Neural progenitor cell (in vitro differentiated cells): ENCODE results near the gene SLC35G2. TPM values are rescaled to one million over a fixed set of nuclear protein-coding genes. Genes with fewer than 3 reads are reported as not detected.

ENCODE experiments used
- DNase-seq: peaks from one replicate; pipeline ENCODE4 v3.0.0-alpha.2; 2016; ENCODE audit warnings: low spot score
- H2AFZ ChIP-seq: fragments of 200-600 bp; sonication (generic); replicated peaks from 2 replicates; pipeline ENCODE4 v1.6.1; 2016; ENCODE audit warnings: antibody characterized with exemption
- H3F3A ChIP-seq: fragments of 200-600 bp; sonication (generic); 2 replicates; pipeline ENCODE4 v1.6.1; 2016; ENCODE audit warnings: antibody characterized with exemption, low read depth
- H3K27ac ChIP-seq: fragments of 200-600 bp; sonication (generic); 2 replicates; pipeline ENCODE4 v1.5.1; 2016; ENCODE audit warnings: mild to moderate bottlenecking
- H3K27me3 ChIP-seq: fragments of 200-600 bp; sonication (generic); 2 replicates; pipeline ENCODE4 v1.6.1; 2016; ENCODE audit warnings: mild to moderate bottlenecking, moderate library complexity
- H3K36me3 ChIP-seq: fragments of 200-600 bp; sonication (generic); 2 replicates; pipeline ENCODE4 v1.5.1; 2016
- H3K4me1 ChIP-seq: fragments of 200-600 bp; sonication (generic); 2 replicates; pipeline ENCODE4 v1.6.1; 2016; ENCODE audit warnings: mixed run types
- H3K4me2 ChIP-seq: fragments of 200-600 bp; sonication (generic); 2 replicates; pipeline ENCODE4 v1.6.1; 2016
- H3K4me3 ChIP-seq: fragments of 200-600 bp; sonication (generic); 2 replicates; pipeline ENCODE4 v1.5.1; 2016
- H3K79me2 ChIP-seq: fragments of 200-600 bp; sonication (generic); 2 replicates; pipeline ENCODE4 v1.6.1; 2016; ENCODE audit warnings: low read depth
- H3K9ac ChIP-seq: fragments of 200-600 bp; sonication (generic); 2 replicates; pipeline ENCODE4 v1.6.1; 2016
- H3K9me3 ChIP-seq: fragments of 200-600 bp; sonication (generic); 2 replicates; pipeline ENCODE4 v1.5.1; 2016; ENCODE audit warnings: low read depth
- H4K20me1 ChIP-seq: fragments of 200-600 bp; sonication (generic); 2 replicates; pipeline ENCODE4 v1.6.1; 2016; ENCODE audit warnings: low read depth
- H3K27ac Mint-ChIP-seq: 3 replicates; pipeline ENCODE4 v1.8.0; 2021; ENCODE audit warnings: mixed read lengths
- H3K27me3 Mint-ChIP-seq: 2 replicates; pipeline ENCODE4 v1.8.0; 2022; ENCODE audit warnings: low read depth, mild to moderate bottlenecking, inconsistent platforms, moderate library complexity, mixed read lengths; ENCODE audit not compliant: insufficient read depth
- H3K36me3 Mint-ChIP-seq: 3 replicates; pipeline ENCODE4 v1.8.0; 2021; ENCODE audit warnings: mixed read lengths
- H3K4me1 Mint-ChIP-seq: 3 replicates; pipeline ENCODE4 v1.8.0; 2021; ENCODE audit warnings: mixed read lengths
- H3K4me3 Mint-ChIP-seq: 3 replicates; pipeline ENCODE4 v1.8.0; 2021; ENCODE audit warnings: mild to moderate bottlenecking, moderate library complexity, mixed read lengths
- H3K9me3 Mint-ChIP-seq: 3 replicates; pipeline ENCODE4 v1.8.0; 2020; ENCODE audit warnings: mixed read lengths
- EZH2 ChIP-seq: fragments of 200-600 bp; sonication (generic); IDR thresholded peaks from 2 replicates; pipeline ENCODE4 v1.6.1; 2017; ENCODE audit warnings: antibody characterized with exemption, mild to moderate bottlenecking, moderate library complexity
- EZH2phosphoT487 ChIP-seq: fragments of 200-600 bp; sonication (generic); IDR thresholded peaks from 2 replicates; pipeline ENCODE4 v1.6.1; 2017; ENCODE audit warnings: antibody characterized with exemption
- total RNA-seq: library from RNA; depleted of rRNA; stranded (reverse); fragments of >200 nt; gene quantifications from 2 replicates; pipeline ENCODE4 v1.2.3, GENCODE V29; 2015; ENCODE audit warnings: low replicate concordance
- TF ChIP-seq, protein P1 (sequence below): fragments of 200-600 bp; sonication (generic); IDR thresholded peaks from 2 replicates; pipeline ENCODE4 v1.5.1; 2017; ENCODE audit warnings: antibody characterized with exemption, mild to moderate bottlenecking

SLC35G2 gene
- total RNA-seq, 1 donor from 2014 or later, result 1.5 TPM

DNA sequence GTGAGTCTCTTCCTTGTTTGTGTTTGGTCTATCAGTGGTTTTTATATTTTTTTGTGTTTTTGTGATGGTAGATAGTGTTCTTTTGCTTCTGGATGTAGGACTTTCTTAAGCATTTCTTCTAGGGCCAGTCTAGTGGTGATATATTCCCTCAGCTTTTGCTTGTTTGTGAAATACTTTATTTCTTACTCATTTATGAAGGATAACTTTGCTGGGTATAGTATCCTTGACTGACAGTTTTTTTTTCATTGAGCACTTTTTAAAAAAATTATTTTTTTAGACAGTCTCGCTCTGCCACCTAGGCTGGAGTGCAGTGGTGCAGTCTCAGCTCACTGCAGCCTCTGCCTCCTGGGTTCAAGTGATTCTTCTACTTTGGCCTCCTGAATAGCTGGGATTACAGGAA lies 85.0 kb downstream of the SLC35G2 start:
- no peaks in the 10 kb centered on the region for H3K4me1 Mint-ChIP-seq

DNA sequence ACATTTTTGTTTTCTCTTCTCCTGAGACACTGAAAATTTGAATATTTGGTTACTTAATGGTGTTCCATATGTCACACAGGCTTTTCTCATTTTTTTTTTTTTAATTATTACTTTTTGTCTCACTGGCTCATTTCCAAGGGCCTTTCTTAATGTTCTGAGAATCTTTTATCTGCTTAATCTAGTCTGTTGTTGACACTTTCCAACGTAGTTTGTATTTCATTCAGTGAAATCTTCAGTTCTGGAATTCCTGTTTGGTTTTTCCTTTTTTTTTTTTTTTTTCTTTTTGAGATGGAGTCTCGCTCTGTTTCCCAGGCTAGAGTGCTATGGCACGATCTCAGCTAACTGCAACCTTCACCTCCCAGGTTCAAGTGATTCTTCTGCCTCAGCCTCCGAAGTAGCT lies 85.8 kb downstream of the SLC35G2 start:
- no peak overlapping the region for H3K27ac ChIP-seq
- H3K4me2 ChIP-seq, result no peak overlapping the region
- H3F3A ChIP-seq, result peaks cover 3% of the 10 kb centered on the region
- TF ChIP-seq, protein P1, sequence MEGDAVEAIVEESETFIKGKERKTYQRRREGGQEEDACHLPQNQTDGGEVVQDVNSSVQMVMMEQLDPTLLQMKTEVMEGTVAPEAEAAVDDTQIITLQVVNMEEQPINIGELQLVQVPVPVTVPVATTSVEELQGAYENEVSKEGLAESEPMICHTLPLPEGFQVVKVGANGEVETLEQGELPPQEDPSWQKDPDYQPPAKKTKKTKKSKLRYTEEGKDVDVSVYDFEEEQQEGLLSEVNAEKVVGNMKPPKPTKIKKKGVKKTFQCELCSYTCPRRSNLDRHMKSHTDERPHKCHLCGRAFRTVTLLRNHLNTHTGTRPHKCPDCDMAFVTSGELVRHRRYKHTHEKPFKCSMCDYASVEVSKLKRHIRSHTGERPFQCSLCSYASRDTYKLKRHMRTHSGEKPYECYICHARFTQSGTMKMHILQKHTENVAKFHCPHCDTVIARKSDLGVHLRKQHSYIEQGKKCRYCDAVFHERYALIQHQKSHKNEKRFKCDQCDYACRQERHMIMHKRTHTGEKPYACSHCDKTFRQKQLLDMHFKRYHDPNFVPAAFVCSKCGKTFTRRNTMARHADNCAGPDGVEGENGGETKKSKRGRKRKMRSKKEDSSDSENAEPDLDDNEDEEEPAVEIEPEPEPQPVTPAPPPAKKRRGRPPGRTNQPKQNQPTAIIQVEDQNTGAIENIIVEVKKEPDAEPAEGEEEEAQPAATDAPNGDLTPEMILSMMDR, result no peak
- no peak for TF ChIP-seq EZH2
- no peak for TF ChIP-seq EZH2phosphoT487
- peaks cover 22% of the 10 kb centered on the region for H4K20me1 ChIP-seq
- H3K9me3 ChIP-seq, result no peaks in the 10 kb centered on the region
- DNase-seq, result no peak
- no peak overlapping the region for H3K4me3 Mint-ChIP-seq
- H3K9ac ChIP-seq, result no peak overlapping the region
- H3K36me3 Mint-ChIP-seq, result peaks cover 57% of the 10 kb centered on the region
- no peaks in the 10 kb centered on the region for H3K27me3 Mint-ChIP-seq
- H3K27ac Mint-ChIP-seq, result no peak overlapping the region
- H3K79me2 ChIP-seq, result peaks cover 100% of the 10 kb centered on the region
- H3K4me1 Mint-ChIP-seq, result no peaks in the 10 kb centered on the region
- no peak overlapping the region for H2AFZ ChIP-seq
- H3K27me3 ChIP-seq, result no peaks in the 10 kb centered on the region
- H3K4me3 ChIP-seq, result no peak overlapping the region
- peaks cover 19% of the 10 kb centered on the region for H3K4me1 ChIP-seq
- H3K36me3 ChIP-seq, result peaks cover 6% of the 10 kb centered on the region
- peaks cover 83% of the 10 kb centered on the region for H3K9me3 Mint-ChIP-seq

More for the DNA sequence above, 85.0 kb downstream of the SLC35G2 start:
- no peaks in the 10 kb centered on the region for H3K27me3 ChIP-seq
- H3K79me2 ChIP-seq, result peaks cover 96% of the 10 kb centered on the region
- no peak overlapping the region for H3K9ac ChIP-seq
- TF ChIP-seq EZH2 (no peak), EZH2phosphoT487 (no peak)
- TF ChIP-seq, protein P1, result no peak
- peaks cover 8% of the 10 kb centered on the region for H3K36me3 ChIP-seq
- no peak overlapping the region for H2AFZ ChIP-seq
- no peak overlapping the region for H3K4me3 ChIP-seq
- H3K27ac Mint-ChIP-seq, result no peak overlapping the region
- H4K20me1 ChIP-seq, result peaks cover 21% of the 10 kb centered on the region
- peaks cover 19% of the 10 kb centered on the region for H3K4me1 ChIP-seq
- no peak overlapping the region for H3K4me2 ChIP-seq
- H3K9me3 ChIP-seq, result no peaks in the 10 kb centered on the region
- peaks cover 62% of the 10 kb centered on the region for H3K36me3 Mint-ChIP-seq
- no peak overlapping the region for H3K27ac ChIP-seq
- no peaks in the 10 kb centered on the region for H3K27me3 Mint-ChIP-seq
- DNase-seq, result no peak
- no peak overlapping the region for H3K4me3 Mint-ChIP-seq
- H3F3A ChIP-seq, result peaks cover 9% of the 10 kb centered on the region
- peaks cover 82% of the 10 kb centered on the region for H3K9me3 Mint-ChIP-seq

Other genes with a start within 250 kb of the SLC35G2 start
- gene STAG1, start 66.7 kb upstream of the SLC35G2 start, total RNA-seq, result 23.8 and 38.3 TPM in 2 replicates
- 28.3 and 46.5 TPM in 2 replicates for gene NCK1, start 43.1 kb downstream of the SLC35G2 start, total RNA-seq
- gene IL20RB, start 138.9 kb downstream of the SLC35G2 start, total RNA-seq, result 2.0 and 2.5 TPM in 2 replicates